Measurements from ENCODE around the gene CST3. TPM values are rescaled to one million over a fixed set of nuclear protein-coding genes. Genes with fewer than 3 reads are reported as not detected.

The CST3 gene
- total RNA-seq, 1 experiment from 2014 or later: 331 TPM

DNA sequence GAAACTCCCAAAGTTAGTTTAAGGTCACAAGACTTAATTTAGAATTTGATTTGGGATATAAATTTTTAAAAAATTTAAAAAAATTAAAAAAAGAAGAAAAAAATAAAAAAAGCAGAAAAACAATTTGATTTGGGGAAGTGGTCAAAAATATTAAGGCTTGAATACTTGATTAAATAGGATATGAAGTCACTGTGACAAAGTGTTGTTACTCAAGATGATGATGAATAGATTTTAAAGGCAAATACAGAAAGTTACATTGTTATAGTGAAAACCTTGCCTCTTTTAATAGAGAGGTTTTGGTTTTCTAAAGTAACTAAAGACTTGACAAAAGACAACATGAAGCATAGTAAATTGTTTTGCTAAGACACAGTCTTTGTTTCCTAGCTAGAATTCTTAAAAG lies 39.3 kb downstream of the CST3 start:
- H3K36me3 ChIP-seq (ENCODE audit: low read depth, low read length): no peaks in the 10 kb centered on the region
- no peak overlapping the region for H3K9ac ChIP-seq (ENCODE audit: low read length)
- H3K9me2 ChIP-seq (replicated peaks; ENCODE audit: low read length): no peaks in the 10 kb centered on the region
- intact Hi-C loops (cut with micrococcal nuclease): no loop called here
- H3F3A ChIP-seq (ENCODE audit: low read length, unreplicated experiment): no peaks in the 10 kb centered on the region
- CTCF ChIA-PET: no interaction called here
- peaks cover 26% of the 10 kb centered on the region for H3K27me3 ChIP-seq (ENCODE audit: low read length)
- no peak for DNase-seq
- H3K9me3 ChIP-seq (ENCODE audit: low read length): no peaks in the 10 kb centered on the region
- H3K4me2 ChIP-seq (ENCODE audit: low read length): no peak overlapping the region
- no peak for ATAC-seq
- no peak overlapping the region for H2AFZ ChIP-seq (ENCODE audit: low read length)
- H3K79me2 ChIP-seq (ENCODE audit: low read length): no peaks in the 10 kb centered on the region
- BruUV-seq (replicated peaks): no TSS peak
- POLR2A ChIA-PET (ENCODE audit: unreplicated experiment): no interaction called here
- no peak overlapping the region for H3K4me3 ChIP-seq (ENCODE audit: low read length)
- no peak for TF ChIP-seq EZH2phosphoT487 (IDR thresholded peaks at IDR 0.05; ENCODE audit: borderline replicate concordance, low read length)
- no peak for TF ChIP-seq EZH2 (IDR thresholded peaks at IDR 0.05; ENCODE audit: low read length, unreplicated experiment)
- TF ChIP-seq, protein P1, sequence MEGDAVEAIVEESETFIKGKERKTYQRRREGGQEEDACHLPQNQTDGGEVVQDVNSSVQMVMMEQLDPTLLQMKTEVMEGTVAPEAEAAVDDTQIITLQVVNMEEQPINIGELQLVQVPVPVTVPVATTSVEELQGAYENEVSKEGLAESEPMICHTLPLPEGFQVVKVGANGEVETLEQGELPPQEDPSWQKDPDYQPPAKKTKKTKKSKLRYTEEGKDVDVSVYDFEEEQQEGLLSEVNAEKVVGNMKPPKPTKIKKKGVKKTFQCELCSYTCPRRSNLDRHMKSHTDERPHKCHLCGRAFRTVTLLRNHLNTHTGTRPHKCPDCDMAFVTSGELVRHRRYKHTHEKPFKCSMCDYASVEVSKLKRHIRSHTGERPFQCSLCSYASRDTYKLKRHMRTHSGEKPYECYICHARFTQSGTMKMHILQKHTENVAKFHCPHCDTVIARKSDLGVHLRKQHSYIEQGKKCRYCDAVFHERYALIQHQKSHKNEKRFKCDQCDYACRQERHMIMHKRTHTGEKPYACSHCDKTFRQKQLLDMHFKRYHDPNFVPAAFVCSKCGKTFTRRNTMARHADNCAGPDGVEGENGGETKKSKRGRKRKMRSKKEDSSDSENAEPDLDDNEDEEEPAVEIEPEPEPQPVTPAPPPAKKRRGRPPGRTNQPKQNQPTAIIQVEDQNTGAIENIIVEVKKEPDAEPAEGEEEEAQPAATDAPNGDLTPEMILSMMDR (conservative IDR thresholded peaks at IDR 0.05; ENCODE audit: low read depth, low read length): no peak
- H4K20me1 ChIP-seq (ENCODE audit: low read length): no peaks in the 10 kb centered on the region
- H3K27ac ChIP-seq (ENCODE audit: low read length): no peak overlapping the region
- H3K4me1 ChIP-seq (ENCODE audit: insufficient read depth, low read length): peaks cover 9% of the 10 kb centered on the region; the same call in 1 of the 2 replicates

DNA sequence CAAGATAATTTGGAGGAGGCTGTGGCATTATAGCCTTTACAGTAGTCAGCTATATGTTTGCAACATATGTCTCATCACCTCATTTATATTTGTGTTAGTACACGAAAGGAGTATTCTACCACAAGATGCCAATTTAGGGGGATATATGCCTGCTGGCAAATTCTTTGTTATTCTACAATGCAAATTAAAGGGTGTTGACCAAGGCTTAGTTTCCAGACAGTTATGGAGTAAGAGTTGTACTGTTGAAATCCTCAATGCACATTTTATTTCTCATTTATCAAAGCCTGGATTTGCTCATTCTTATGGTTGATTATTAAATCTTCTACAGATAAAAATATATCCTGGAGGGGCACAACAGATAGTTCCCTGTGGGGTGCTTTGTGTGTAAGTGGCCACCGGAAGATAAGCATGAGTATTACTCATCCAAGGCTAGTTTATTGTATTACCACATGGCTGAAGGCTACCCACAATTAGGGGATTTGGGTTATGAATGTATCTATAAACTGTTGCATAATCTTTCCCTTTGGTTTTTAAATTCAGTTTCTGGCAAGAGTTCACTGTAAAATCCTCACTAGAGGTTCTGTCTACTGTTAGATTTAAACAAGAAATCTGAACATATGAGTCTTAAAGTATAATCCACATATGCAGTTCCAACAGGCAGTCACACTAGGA lies 41.0 kb downstream of the CST3 start:
- no peak overlapping the region for H3K9ac ChIP-seq (ENCODE audit: low read length)
- BruUV-seq (replicated peaks): no TSS peak
- ATAC-seq: no peak
- no peak overlapping the region for H3K27ac ChIP-seq (ENCODE audit: low read length)
- no peaks in the 10 kb centered on the region for H3K79me2 ChIP-seq (ENCODE audit: low read length)
- peaks cover 9% of the 10 kb centered on the region; the same call in 1 of the 2 replicates for H3K4me1 ChIP-seq (ENCODE audit: insufficient read depth, low read length)
- intact Hi-C loops (cut with micrococcal nuclease): no loop called here
- no peaks in the 10 kb centered on the region for H3K9me2 ChIP-seq (replicated peaks; ENCODE audit: low read length)
- no peaks in the 10 kb centered on the region for H3F3A ChIP-seq (ENCODE audit: low read length, unreplicated experiment)
- DNase-seq: peak; percentile 44
- H2AFZ ChIP-seq (ENCODE audit: low read length): no peak overlapping the region
- no peaks in the 10 kb centered on the region for H3K36me3 ChIP-seq (ENCODE audit: low read depth, low read length)
- no peaks in the 10 kb centered on the region for H4K20me1 ChIP-seq (ENCODE audit: low read length)
- peaks cover 17% of the 10 kb centered on the region for H3K27me3 ChIP-seq (ENCODE audit: low read length)
- TF ChIP-seq, protein P1 (conservative IDR thresholded peaks at IDR 0.05; ENCODE audit: low read depth, low read length): no peak
- no peak for TF ChIP-seq EZH2phosphoT487 (IDR thresholded peaks at IDR 0.05; ENCODE audit: borderline replicate concordance, low read length)
- TF ChIP-seq EZH2 (IDR thresholded peaks at IDR 0.05; ENCODE audit: low read length, unreplicated experiment): no peak
- POLR2A ChIA-PET (ENCODE audit: unreplicated experiment): no interaction called here
- H3K9me3 ChIP-seq (ENCODE audit: low read length): no peaks in the 10 kb centered on the region
- no peak overlapping the region for H3K4me3 ChIP-seq (ENCODE audit: low read length)
- no peak overlapping the region for H3K4me2 ChIP-seq (ENCODE audit: low read length)
- CTCF ChIA-PET: no interaction called here

DNA sequence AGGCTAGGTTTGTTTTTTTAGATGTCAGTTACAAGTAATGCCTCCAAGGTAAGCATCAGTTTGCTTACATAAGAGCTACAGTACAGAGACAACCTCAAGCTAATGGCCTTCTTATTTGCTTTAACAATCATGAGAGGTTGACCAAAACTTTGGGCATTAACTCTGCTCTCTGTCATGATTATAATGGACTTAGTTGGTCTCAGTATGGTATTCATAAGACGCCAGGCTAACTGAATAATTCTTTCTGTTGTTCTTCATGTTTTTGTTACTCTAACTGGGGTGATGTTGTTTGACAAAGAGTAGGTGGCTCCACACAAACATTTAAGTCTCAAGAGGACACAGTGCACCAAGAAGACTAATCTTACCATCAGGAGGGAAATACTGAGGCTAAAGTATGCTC lies 41.8 kb downstream of the CST3 start:
- Histone ChIP-seq H3K27ac (ENCODE audit: low read length) (no peak overlapping the region), H3K79me2 (ENCODE audit: low read length) (no peaks in the 10 kb centered on the region), H3K9me2 (replicated peaks; ENCODE audit: low read length) (no peaks in the 10 kb centered on the region), H3K4me3 (ENCODE audit: low read length) (no peak overlapping the region), H3K27me3 (ENCODE audit: low read length) (peaks cover 16% of the 10 kb centered on the region), H3F3A (ENCODE audit: low read length, unreplicated experiment) (no peaks in the 10 kb centered on the region), H3K36me3 (ENCODE audit: low read depth, low read length) (no peaks in the 10 kb centered on the region), H3K4me1 (ENCODE audit: insufficient read depth, low read length) (peaks cover 9% of the 10 kb centered on the region; the same call in 1 of the 2 replicates), H3K9ac (ENCODE audit: low read length) (no peak overlapping the region), H3K9me3 (ENCODE audit: low read length) (no peaks in the 10 kb centered on the region), H4K20me1 (ENCODE audit: low read length) (no peaks in the 10 kb centered on the region), H3K4me2 (ENCODE audit: low read length) (no peak overlapping the region), H2AFZ (ENCODE audit: low read length) (no peak overlapping the region)
- POLR2A ChIA-PET (ENCODE audit: unreplicated experiment): no interaction called here
- intact Hi-C loops (cut with micrococcal nuclease): no loop called here
- BruUV-seq (replicated peaks): no TSS peak
- TF ChIP-seq, protein P1 (conservative IDR thresholded peaks at IDR 0.05; ENCODE audit: low read depth, low read length): no peak
- TF ChIP-seq EZH2 (IDR thresholded peaks at IDR 0.05; ENCODE audit: low read length, unreplicated experiment): no peak
- TF ChIP-seq EZH2phosphoT487 (IDR thresholded peaks at IDR 0.05; ENCODE audit: borderline replicate concordance, low read length): no peak
- ATAC-seq (no peak), DNase-seq (no peak)
- CTCF ChIA-PET: no interaction called here
